Activated CD4-positive, alpha-beta T cell treated with anti-CD3 and anti-CD28 coated beads, Interleukin-2, amount 10 ng/mL, durations not matched to agents 7 days and 5 days (primary cell): ENCODE results near the gene SLC16A2. TPM values are rescaled to one million over a fixed set of nuclear protein-coding genes. Genes with fewer than 3 reads are reported as not detected.
A peak's percentile ranks its signal among the peaks of the same experiment; 100 is the strongest.

Experiments used
- CTCF ChIA-PET: fragments of 350-600 bp; sonication (Branson Sonifier 250); formaldehyde crosslinking; loops from one replicate; lab custom pipeline; 2021; ENCODE audit warnings: antibody characterized with exemption; lab: Charles Lee
- POLR2A ChIA-PET: fragments of 350-600 bp; sonication (Branson Sonifier 250); formaldehyde crosslinking; loops from one replicate; lab custom pipeline; 2021; ENCODE audit warnings: antibody characterized with exemption; lab: Charles Lee
- DNase-seq: peaks from one replicate; pipeline ENCODE4 v3.0.0-alpha.2; 2020
- H3K27ac Mint-ChIP-seq: one replicate; pipeline ENCODE4 v1.8.0; 2021; ENCODE audit warnings: mild to moderate bottlenecking, moderate library complexity, mixed read lengths
- H3K27me3 Mint-ChIP-seq: one replicate; pipeline ENCODE4 v1.8.0; 2021; ENCODE audit warnings: mixed read lengths
- H3K36me3 Mint-ChIP-seq: one replicate; pipeline ENCODE4 v1.8.0; 2021; ENCODE audit warnings: low read depth, mixed read lengths
- H3K4me1 Mint-ChIP-seq: one replicate; pipeline ENCODE4 v1.8.0; 2021; ENCODE audit warnings: mixed read lengths
- H3K4me3 Mint-ChIP-seq: one replicate; pipeline ENCODE4 v1.8.0; 2021; ENCODE audit warnings: mild to moderate bottlenecking, moderate library complexity, mixed read lengths
- H3K9me3 Mint-ChIP-seq: one replicate; pipeline ENCODE4 v1.8.0; 2021; ENCODE audit warnings: mixed read lengths
- total RNA-seq, 2 experiments: library from RNA; stranded (reverse); gene quantifications; one replicate each; pipeline ENCODE4 v1.2.3, GENCODE V29; 2021

SLC16A2 gene
- total RNA-seq, 2 experiments from 2014 or later, result 0.12 TPM; not detected in 1

- Mint-ChIP-seq H3K4me3 (no peak overlapping the region), H3K4me1 (peaks cover 7% of the 10 kb centered on the region), H3K27me3 (peaks cover 29% of the 10 kb centered on the region), H3K9me3 (no peaks in the 10 kb centered on the region), H3K36me3 (no peaks in the 10 kb centered on the region), H3K27ac (no peak overlapping the region)
- CTCF ChIA-PET, result no interaction called here
- POLR2A ChIA-PET, result no interaction called here
- DNase-seq, result no peak
Observed at GRCh38 chrX:74422576-74423288, 1.4 kb downstream of the SLC16A2 start.

- ChIA-PET CTCF (interaction anchor here (0.6 kb wide), 1 partner anchor 539 kb away, joined by 3 read pairs; no protein-coding TSS in a partner anchor), POLR2A (no interaction called here)
- H3K27ac Mint-ChIP-seq, result no peak overlapping the region
- H3K36me3 Mint-ChIP-seq, result no peaks in the 10 kb centered on the region
- H3K9me3 Mint-ChIP-seq, result no peaks in the 10 kb centered on the region
- peaks cover 7% of the 10 kb centered on the region for H3K4me1 Mint-ChIP-seq
- peaks cover 29% of the 10 kb centered on the region for H3K27me3 Mint-ChIP-seq
- no peak for DNase-seq
- H3K4me3 Mint-ChIP-seq, result no peak overlapping the region
Observed at GRCh38 chrX:74423289-74423998, 2.2 kb downstream of the SLC16A2 start.

GRCh38 chrX:74426071-74426470 is 4.8 kb downstream of the SLC16A2 start:
- DNase-seq, result no peak
- Mint-ChIP-seq H3K9me3 (no peaks in the 10 kb centered on the region), H3K27ac (no peak overlapping the region), H3K4me1 (peaks cover 3% of the 10 kb centered on the region), H3K27me3 (peaks cover 12% of the 10 kb centered on the region), H3K36me3 (no peaks in the 10 kb centered on the region), H3K4me3 (no peak overlapping the region)
- ChIA-PET CTCF (no interaction called here), POLR2A (no interaction called here)

GRCh38 chrX:74426615-74427014 is 5.3 kb downstream of the SLC16A2 start:
- Mint-ChIP-seq H3K27me3 (peaks cover 9% of the 10 kb centered on the region), H3K27ac (no peak overlapping the region), H3K36me3 (no peaks in the 10 kb centered on the region), H3K4me1 (peaks cover 2% of the 10 kb centered on the region), H3K9me3 (no peaks in the 10 kb centered on the region), H3K4me3 (no peak overlapping the region)
- DNase-seq, result no peak
- ChIA-PET CTCF (no interaction called here), POLR2A (no interaction called here)

- no peak for DNase-seq
- Mint-ChIP-seq H3K4me3 (no peak overlapping the region), H3K9me3 (no peaks in the 10 kb centered on the region), H3K4me1 (no peaks in the 10 kb centered on the region), H3K36me3 (no peaks in the 10 kb centered on the region), H3K27me3 (no peaks in the 10 kb centered on the region), H3K27ac (no peak overlapping the region)
- CTCF ChIA-PET, result interaction anchor here (0.6 kb wide), 1 partner anchor 549 kb away, joined by 3 read pairs; no protein-coding TSS in a partner anchor
- POLR2A ChIA-PET, result no interaction called here
Observed at GRCh38 chrX:74431797-74432196, 10.5 kb downstream of the SLC16A2 start.

- Mint-ChIP-seq H3K4me3 (no peak overlapping the region), H3K4me1 (no peaks in the 10 kb centered on the region), H3K27me3 (no peaks in the 10 kb centered on the region), H3K27ac (no peak overlapping the region), H3K36me3 (no peaks in the 10 kb centered on the region), H3K9me3 (no peaks in the 10 kb centered on the region)
- POLR2A ChIA-PET, result no interaction called here
- CTCF ChIA-PET, result no interaction called here
- DNase-seq, result no peak
Observed at GRCh38 chrX:74434336-74434735, 13.0 kb downstream of the SLC16A2 start.

GRCh38 chrX:74437530-74437929 is 16.2 kb downstream of the SLC16A2 start:
- no peak for DNase-seq
- Mint-ChIP-seq H3K36me3 (no peaks in the 10 kb centered on the region), H3K4me1 (no peaks in the 10 kb centered on the region), H3K27me3 (no peaks in the 10 kb centered on the region), H3K27ac (no peak overlapping the region), H3K9me3 (no peaks in the 10 kb centered on the region), H3K4me3 (no peak overlapping the region)
- CTCF ChIA-PET, result interaction anchor here (1.0 kb wide), 1 partner anchor 11 kb away, joined by 4 read pairs; no protein-coding TSS in a partner anchor
- POLR2A ChIA-PET, result no interaction called here

- Mint-ChIP-seq H3K4me1 (no peaks in the 10 kb centered on the region), H3K27ac (no peak overlapping the region), H3K27me3 (no peaks in the 10 kb centered on the region), H3K36me3 (no peaks in the 10 kb centered on the region), H3K4me3 (no peak overlapping the region), H3K9me3 (no peaks in the 10 kb centered on the region)
- ChIA-PET POLR2A (no interaction called here), CTCF (interaction anchor here (0.6 to 1.0 kb wide), 3 partner anchors 10 to 112 kb away, joined by 3 to 4 read pairs (median 4); no protein-coding TSS in a partner anchor)
- DNase-seq, result no peak
Observed at GRCh38 chrX:74438764-74439163, 17.5 kb downstream of the SLC16A2 start.

GRCh38 chrX:74445099-74445498 is 23.8 kb downstream of the SLC16A2 start:
- H3K36me3 Mint-ChIP-seq, result no peaks in the 10 kb centered on the region
- H3K9me3 Mint-ChIP-seq, result no peaks in the 10 kb centered on the region
- H3K4me1 Mint-ChIP-seq, result no peaks in the 10 kb centered on the region
- DNase-seq, result no peak
- H3K4me3 Mint-ChIP-seq, result no peak overlapping the region
- H3K27ac Mint-ChIP-seq, result no peak overlapping the region
- ChIA-PET CTCF (no interaction called here), POLR2A (no interaction called here)
- H3K27me3 Mint-ChIP-seq, result no peaks in the 10 kb centered on the region

DNA sequence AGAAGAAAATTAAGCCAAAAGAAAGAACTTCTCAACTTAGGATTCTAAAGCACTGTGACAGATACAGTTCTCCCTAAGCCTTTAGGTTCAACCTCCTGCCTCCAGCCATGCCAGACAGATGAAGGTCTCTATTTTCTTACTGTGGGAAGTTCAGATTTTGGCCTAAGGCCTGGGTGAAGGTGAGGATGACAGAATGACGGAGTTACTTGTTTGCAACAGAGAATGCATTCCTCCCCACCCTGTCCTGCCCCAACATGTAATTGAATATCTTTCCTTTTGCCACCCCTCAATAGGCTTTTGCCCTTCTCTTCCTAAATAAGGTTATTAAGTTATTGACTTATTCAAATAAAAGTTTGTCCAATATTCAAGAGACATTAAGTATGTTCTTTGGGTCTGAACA is 25.6 kb downstream of the SLC16A2 start:
- Mint-ChIP-seq H3K27ac (no peak overlapping the region), H3K27me3 (no peaks in the 10 kb centered on the region), H3K4me1 (no peaks in the 10 kb centered on the region), H3K36me3 (no peaks in the 10 kb centered on the region), H3K9me3 (no peaks in the 10 kb centered on the region), H3K4me3 (no peak overlapping the region)
- no peak for DNase-seq
- CTCF ChIA-PET, result no interaction called here
- POLR2A ChIA-PET, result no interaction called here

GRCh38 chrX:74448669-74449068 is 27.4 kb downstream of the SLC16A2 start:
- Mint-ChIP-seq H3K4me3 (no peak overlapping the region), H3K4me1 (no peaks in the 10 kb centered on the region), H3K27ac (no peak overlapping the region), H3K36me3 (no peaks in the 10 kb centered on the region), H3K9me3 (no peaks in the 10 kb centered on the region), H3K27me3 (no peaks in the 10 kb centered on the region)
- CTCF ChIA-PET, result interaction anchor here (1.3 kb wide), 1 partner anchor 11 kb away, joined by 4 read pairs; no protein-coding TSS in a partner anchor
- POLR2A ChIA-PET, result no interaction called here
- DNase-seq, result no peak

DNA sequence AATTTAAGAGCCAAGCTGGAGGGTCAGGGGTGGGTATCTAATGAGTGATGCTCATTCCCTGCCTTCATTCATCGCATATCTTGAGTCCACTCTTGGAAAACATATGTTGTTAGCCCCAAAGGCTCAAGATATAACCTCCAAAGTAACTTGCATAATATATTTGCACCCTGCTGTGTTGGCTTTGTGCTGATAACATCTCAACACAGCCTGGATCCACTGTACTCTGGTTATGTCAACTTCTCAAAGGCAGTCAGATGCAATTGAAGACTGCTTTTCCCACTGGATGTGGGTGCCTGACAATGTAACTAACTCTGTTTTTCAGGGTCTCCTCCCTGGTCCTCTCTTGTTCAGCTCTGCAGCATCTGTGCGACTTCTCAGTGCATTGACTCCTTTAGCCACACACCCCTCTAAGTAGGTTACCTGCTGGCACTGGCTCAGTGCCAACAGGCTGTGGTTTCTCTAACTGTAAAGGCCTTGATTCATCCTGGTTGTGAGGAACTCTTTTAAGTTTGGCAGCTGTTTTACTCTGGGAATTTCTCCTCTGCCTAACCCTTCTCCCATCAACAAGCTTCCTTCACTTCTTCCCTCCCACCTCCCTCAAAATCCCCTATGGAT is 28.1 kb downstream of the SLC16A2 start:
- POLR2A ChIA-PET, result no interaction called here
- Mint-ChIP-seq H3K27ac (no peak overlapping the region), H3K9me3 (no peaks in the 10 kb centered on the region), H3K4me1 (no peaks in the 10 kb centered on the region), H3K27me3 (no peaks in the 10 kb centered on the region), H3K36me3 (no peaks in the 10 kb centered on the region), H3K4me3 (no peak overlapping the region)
- CTCF ChIA-PET, result interaction anchor here (1.3 kb wide), 1 partner anchor 11 kb away, joined by 4 read pairs; no protein-coding TSS in a partner anchor
- DNase-seq, result peak; percentile 5

- Mint-ChIP-seq H3K9me3 (no peaks in the 10 kb centered on the region), H3K4me3 (no peak overlapping the region), H3K27me3 (no peaks in the 10 kb centered on the region), H3K27ac (no peak overlapping the region), H3K36me3 (no peaks in the 10 kb centered on the region), H3K4me1 (no peaks in the 10 kb centered on the region)
- DNase-seq, result no peak
- ChIA-PET CTCF (no interaction called here), POLR2A (no interaction called here)
Observed at GRCh38 chrX:74449937-74450330, 28.6 kb downstream of the SLC16A2 start.
